Right lobe of liver (tissue), 4 donors: ENCODE measurements around the gene KRT76.

Source experiments
- CTCF ChIP-seq, 4 donors: fragments of 200-600 bp in 3 of 4; fragments of 450-650 bp in 1 of 4; IDR thresholded peaks; one replicate each; pipeline versions ENCODE4 v1.5.1 to v1.8.0; 2016 to 2022; ENCODE audit warnings: antibody characterized with exemption in 4 of 4, mild to moderate bottlenecking in 2 of 4
- POLR2A ChIP-seq: fragments of 450-650 bp; IDR thresholded peaks from one replicate; pipeline ENCODE4 v1.6.1; 2017; ENCODE audit warnings: antibody characterized with exemption, mild to moderate bottlenecking
- donor health status: DM: no; HTN: no; CAD: no.
- donor health status: DM: no; HTN: no; CAD: no.
- donor health status: DM: no; HTN: yes; CAD: no.

- TF ChIP-seq CTCF (IDR thresholded peaks at IDR 0.05), result no peak
- no peak for TF ChIP-seq POLR2A
Observed at GRCh38 chr12:52823761-52824450, 46.8 kb upstream of the KRT76 start.
